ENCODE results near the gene RAE1. TPM values are rescaled to one million over a fixed set of nuclear protein-coding genes. Genes with fewer than 3 reads are reported as not detected.

Gene RAE1
- total RNA-seq, 1 donor from 2014 or later: 61.1 TPM

GRCh38 chr20:57387945-57388371, 36.9 kb downstream of the RAE1 start:
- DNase-seq (ENCODE audit: low read depth): no peak

- peak; percentile 17 for DNase-seq (ENCODE audit: low read depth)
These were observed 38.1 kb downstream of the RAE1 start for GRCh38 chr20:57388953-57389694.

GRCh38 chr20:57389695-57390603, 38.9 kb downstream of the RAE1 start:
- DNase-seq (ENCODE audit: low read depth): no peak

GRCh38 chr20:57390604-57391438, 39.8 kb downstream of the RAE1 start, which contains the start of gene RBM38:
Gene RBM38, plus strand, starts transcription at chr20:57391396. Its CDS starts 186 bp downstream, at chr20:57391582.
- DNase-seq (ENCODE audit: low read depth): no peak

- DNase-seq (ENCODE audit: low read depth): no peak
These were observed 40.6 kb downstream of the RAE1 start for GRCh38 chr20:57391439-57392301.

- DNase-seq (ENCODE audit: low read depth): no peak
These were observed 41.6 kb downstream of the RAE1 start for GRCh38 chr20:57392512-57393271.

- peak; percentile 16 for DNase-seq (ENCODE audit: low read depth)
These were observed 42.5 kb downstream of the RAE1 start for GRCh38 chr20:57393321-57394120.

GRCh38 chr20:57394121-57395082, 43.3 kb downstream of the RAE1 start:
- DNase-seq (ENCODE audit: low read depth): no peak

- DNase-seq (ENCODE audit: low read depth): peak; percentile 68
These were observed 44.3 kb downstream of the RAE1 start for GRCh38 chr20:57395111-57395966.

- no peak for DNase-seq (ENCODE audit: low read depth)
These were observed 45.3 kb downstream of the RAE1 start for GRCh38 chr20:57396212-57396983.

GRCh38 chr20:57396984-57397692, 46.1 kb downstream of the RAE1 start:
- no peak for DNase-seq (ENCODE audit: low read depth)

- DNase-seq (ENCODE audit: low read depth): no peak
These were observed 46.6 kb downstream of the RAE1 start for GRCh38 chr20:57397693-57398108.

GRCh38 chr20:57398231-57398821, 47.3 kb downstream of the RAE1 start:
- no peak for DNase-seq (ENCODE audit: low read depth)

- no peak for DNase-seq (ENCODE audit: low read depth)
These were observed 48.0 kb downstream of the RAE1 start for GRCh38 chr20:57398901-57399535.

Measured in renal cortical epithelial cell (primary cell).